ENCODE measurements around the gene C4orf50.

The C4orf50 gene

GRCh38 chr4:6018331-6018730, at the start of gene C4orf50:
C4orf50 (minus strand) TSS chr4:6018431.
- H2AFZ ChIP-seq (ENCODE audit: low read depth, low read length, severe bottlenecking) = no peak within 1 kb of the TSS
- no peak for TF ChIP-seq EZH2phosphoT487 (conservative IDR thresholded peaks at IDR 0.05; ENCODE audit: low read length)
- TF ChIP-seq CTCF (IDR thresholded peaks at IDR 0.05; ENCODE audit: insufficient read depth, low read length, poor library complexity, severe bottlenecking) = no peak
- no peaks in the 10 kb centered on the region for H3K79me2 ChIP-seq (ENCODE audit: insufficient read depth, low read length)
- H3K9ac ChIP-seq (ENCODE audit: low read length) = no peak within 1 kb of the TSS
- no peaks in the 10 kb centered on the region for H4K20me1 ChIP-seq (ENCODE audit: low read depth, low read length)
- H3K36me3 ChIP-seq (ENCODE audit: low read length) = no peaks in the 10 kb centered on the region
- H3K27me3 ChIP-seq (ENCODE audit: low read length) = no peaks in the 10 kb centered on the region
- no peaks in the 10 kb centered on the region for H3K9me3 ChIP-seq (ENCODE audit: insufficient read depth, low read length)
- no peak within 1 kb of the TSS for H3K27ac ChIP-seq (ENCODE audit: low read depth, low read length)
- H3K4me2 ChIP-seq (ENCODE audit: low read depth, low read length, poor library complexity, severe bottlenecking) = no peak within 1 kb of the TSS
- H3F3A ChIP-seq (ENCODE audit: insufficient read depth) = no peaks in the 10 kb centered on the region
- H3K9me2 ChIP-seq (replicated peaks; ENCODE audit: insufficient read depth, low read length) = no peaks in the 10 kb centered on the region
- no peak within 1 kb of the TSS for H3K4me3 ChIP-seq (ENCODE audit: insufficient read depth, low read length, poor library complexity, severe bottlenecking)

- no peaks in the 10 kb centered on the region for H3K79me2 ChIP-seq (ENCODE audit: insufficient read depth, low read length)
- H3K36me3 ChIP-seq (ENCODE audit: low read length) = no peaks in the 10 kb centered on the region
- H3K4me2 ChIP-seq (ENCODE audit: low read depth, low read length, poor library complexity, severe bottlenecking) = no peak overlapping the region
- H3K9me3 ChIP-seq (ENCODE audit: insufficient read depth, low read length) = no peaks in the 10 kb centered on the region
- H4K20me1 ChIP-seq (ENCODE audit: low read depth, low read length) = no peaks in the 10 kb centered on the region
- no peaks in the 10 kb centered on the region for H3K9me2 ChIP-seq (replicated peaks; ENCODE audit: insufficient read depth, low read length)
- H3K27ac ChIP-seq (ENCODE audit: low read depth, low read length) = no peak overlapping the region
- no peak overlapping the region for H3K9ac ChIP-seq (ENCODE audit: low read length)
- H3F3A ChIP-seq (ENCODE audit: insufficient read depth) = no peaks in the 10 kb centered on the region
- TF ChIP-seq CTCF (IDR thresholded peaks at IDR 0.05; ENCODE audit: insufficient read depth, low read length, poor library complexity, severe bottlenecking) = no peak
- H2AFZ ChIP-seq (ENCODE audit: low read depth, low read length, severe bottlenecking) = no peak overlapping the region
- H3K27me3 ChIP-seq (ENCODE audit: low read length) = no peaks in the 10 kb centered on the region
- H3K4me3 ChIP-seq (ENCODE audit: insufficient read depth, low read length, poor library complexity, severe bottlenecking) = no peak overlapping the region
Observed at GRCh38 chr4:6065934-6066590, 47.8 kb upstream of the C4orf50 start.

GRCh38 chr4:6065166-6065565, 46.9 kb upstream of the C4orf50 start:
- Histone ChIP-seq H4K20me1 (ENCODE audit: low read depth, low read length) (no peaks in the 10 kb centered on the region), H3K4me2 (ENCODE audit: low read depth, low read length, poor library complexity, severe bottlenecking) (no peak overlapping the region)
- TF ChIP-seq CTCF (IDR thresholded peaks at IDR 0.05; ENCODE audit: insufficient read depth, low read length, poor library complexity, severe bottlenecking) = no peak
- TF ChIP-seq EZH2phosphoT487 (conservative IDR thresholded peaks at IDR 0.05; ENCODE audit: low read length) = no peak

More at GRCh38 chr4:6065166-6065565, 46.9 kb upstream of the C4orf50 start:
- no peaks in the 10 kb centered on the region for H3K9me2 ChIP-seq (replicated peaks; ENCODE audit: insufficient read depth, low read length)
- no peaks in the 10 kb centered on the region for H3K9me3 ChIP-seq (ENCODE audit: insufficient read depth, low read length)
- no peak overlapping the region for H3K9ac ChIP-seq (ENCODE audit: low read length)
- H3K79me2 ChIP-seq (ENCODE audit: insufficient read depth, low read length) = no peaks in the 10 kb centered on the region
- no peak overlapping the region for H3K27ac ChIP-seq (ENCODE audit: low read depth, low read length)
- H2AFZ ChIP-seq (ENCODE audit: low read depth, low read length, severe bottlenecking) = no peak overlapping the region
- no peaks in the 10 kb centered on the region for H3K27me3 ChIP-seq (ENCODE audit: low read length)
- H3K4me3 ChIP-seq (ENCODE audit: insufficient read depth, low read length, poor library complexity, severe bottlenecking) = no peak overlapping the region
- no peaks in the 10 kb centered on the region for H3K36me3 ChIP-seq (ENCODE audit: low read length)
- H3F3A ChIP-seq (ENCODE audit: insufficient read depth) = no peaks in the 10 kb centered on the region

Data from SU-DHL-6 (cell line).